ENCODE data around the gene TTLL11.

Gene TTLL11

GRCh38 chr9:122095010-122095767, 2.1 kb upstream of the TTLL11 start:
- no peak overlapping the region for H2BK15ac ChIP-seq (replicated peaks; ENCODE audit: low read depth)
- no peak overlapping the region for H4K8ac ChIP-seq (ENCODE audit: low read depth, low read length)
- H3K27ac ChIP-seq (ENCODE audit: low read depth, low read length) = no peak overlapping the region
- no peak overlapping the region for H3K4me2 ChIP-seq (ENCODE audit: low read length)
- no CpG with 5 or more reads among the region's 14 CpGs for WGBS (ENCODE audit: extremely low coverage, insufficient coverage, low lambda C conversion rate)
- no peak overlapping the region for H3K9ac ChIP-seq (ENCODE audit: low read length)
- H3K23ac ChIP-seq (ENCODE audit: low read length) = no peak overlapping the region
- H2BK120ac ChIP-seq (ENCODE audit: low read depth, low read length) = no peak overlapping the region
- H4K5ac ChIP-seq (ENCODE audit: low read length) = no peak overlapping the region
- no peak overlapping the region for H3K4me3 ChIP-seq (ENCODE audit: low read length)
- no peaks in the 10 kb centered on the region for H3K27me3 ChIP-seq (ENCODE audit: insufficient read depth, low read length, poor library complexity)
- no peak overlapping the region for H3K56ac ChIP-seq (ENCODE audit: low read length)
- no peaks in the 10 kb centered on the region for H3K36me3 ChIP-seq (ENCODE audit: control insufficient read depth, insufficient read depth, low read length)
- no peak overlapping the region for H2AK5ac ChIP-seq (ENCODE audit: low read length)
- peak; percentile 80 for DNase-seq
- H2BK5ac ChIP-seq (ENCODE audit: low read length) = no peak overlapping the region
- no peak overlapping the region for H3K18ac ChIP-seq (ENCODE audit: low read length)
- no peaks in the 10 kb centered on the region for H3K4me1 ChIP-seq (ENCODE audit: control insufficient read depth, low read depth, low read length)
- H3K79me2 ChIP-seq (ENCODE audit: control insufficient read depth, insufficient read depth, low read length) = no peaks in the 10 kb centered on the region
- no peaks in the 10 kb centered on the region for H3K79me1 ChIP-seq (ENCODE audit: low read length)
- no peak overlapping the region for H3K4ac ChIP-seq (ENCODE audit: low read depth, low read length)

GRCh38 chr9:122091682-122092592, 1.2 kb downstream of the TTLL11 start:
- no peak overlapping the region for H2AK5ac ChIP-seq (ENCODE audit: low read length)
- H2BK15ac ChIP-seq (replicated peaks; ENCODE audit: low read depth) = no peak overlapping the region
- no peak overlapping the region for H3K18ac ChIP-seq (ENCODE audit: low read length)
- H3K9ac ChIP-seq (ENCODE audit: low read length) = peak overlapping the region; percentile 74
- H3K79me2 ChIP-seq (ENCODE audit: control insufficient read depth, insufficient read depth, low read length) = no peaks in the 10 kb centered on the region
- no peaks in the 10 kb centered on the region for H3K36me3 ChIP-seq (ENCODE audit: control insufficient read depth, insufficient read depth, low read length)
- no peaks in the 10 kb centered on the region for H3K4me1 ChIP-seq (ENCODE audit: control insufficient read depth, low read depth, low read length)
- no peaks in the 10 kb centered on the region for H3K79me1 ChIP-seq (ENCODE audit: low read length)
- no peak overlapping the region for H2BK120ac ChIP-seq (ENCODE audit: low read depth, low read length)
- H3K4me3 ChIP-seq (ENCODE audit: low read length) = no peak overlapping the region
- peak overlapping the region; percentile 61 for H3K4me2 ChIP-seq (ENCODE audit: low read length)
- H3K4ac ChIP-seq (ENCODE audit: low read depth, low read length) = no peak overlapping the region
- H3K27me3 ChIP-seq (ENCODE audit: insufficient read depth, low read length, poor library complexity) = no peaks in the 10 kb centered on the region
- WGBS (ENCODE audit: extremely low coverage, insufficient coverage, low lambda C conversion rate) = no CpG with 5 or more reads among the region's 11 CpGs
- H3K23ac ChIP-seq (ENCODE audit: low read length) = no peak overlapping the region
- no peak overlapping the region for H3K27ac ChIP-seq (ENCODE audit: low read depth, low read length)
- peak overlapping the region; percentile 81 for H3K56ac ChIP-seq (ENCODE audit: low read length)
- no peak overlapping the region for H2BK5ac ChIP-seq (ENCODE audit: low read length)
- no peak overlapping the region for H4K5ac ChIP-seq (ENCODE audit: low read length)
- H4K8ac ChIP-seq (ENCODE audit: low read depth, low read length) = no peak overlapping the region
- no peak for DNase-seq

- Histone ChIP-seq H2BK120ac (ENCODE audit: low read depth, low read length) (no peak overlapping the region), H4K8ac (ENCODE audit: low read depth, low read length) (no peak overlapping the region), H3K56ac (ENCODE audit: low read length) (no peak overlapping the region), H3K36me3 (ENCODE audit: control insufficient read depth, insufficient read depth, low read length) (no peaks in the 10 kb centered on the region), H3K18ac (ENCODE audit: low read length) (no peak overlapping the region), H3K9ac (ENCODE audit: low read length) (no peak overlapping the region), H3K27me3 (ENCODE audit: insufficient read depth, low read length, poor library complexity) (no peaks in the 10 kb centered on the region), H3K79me2 (ENCODE audit: control insufficient read depth, insufficient read depth, low read length) (no peaks in the 10 kb centered on the region), H3K79me1 (ENCODE audit: low read length) (no peaks in the 10 kb centered on the region), H3K4me2 (ENCODE audit: low read length) (no peak overlapping the region), H4K5ac (ENCODE audit: low read length) (no peak overlapping the region), H2BK15ac (replicated peaks; ENCODE audit: low read depth) (no peak overlapping the region), H3K23ac (ENCODE audit: low read length) (no peak overlapping the region), H2AK5ac (ENCODE audit: low read length) (no peak overlapping the region), H3K4me1 (ENCODE audit: control insufficient read depth, low read depth, low read length) (no peaks in the 10 kb centered on the region), H3K4ac (ENCODE audit: low read depth, low read length) (no peak overlapping the region), H3K27ac (ENCODE audit: low read depth, low read length) (no peak overlapping the region), H3K4me3 (ENCODE audit: low read length) (no peak overlapping the region), H2BK5ac (ENCODE audit: low read length) (no peak overlapping the region)
- WGBS (ENCODE audit: extremely low coverage, insufficient coverage, low lambda C conversion rate) = no CpG with 5 or more reads among the region's 5 CpGs
- DNase-seq = no peak
Measured at GRCh38 chr9:122090981-122091380, 2.1 kb downstream of the TTLL11 start.

DNA sequence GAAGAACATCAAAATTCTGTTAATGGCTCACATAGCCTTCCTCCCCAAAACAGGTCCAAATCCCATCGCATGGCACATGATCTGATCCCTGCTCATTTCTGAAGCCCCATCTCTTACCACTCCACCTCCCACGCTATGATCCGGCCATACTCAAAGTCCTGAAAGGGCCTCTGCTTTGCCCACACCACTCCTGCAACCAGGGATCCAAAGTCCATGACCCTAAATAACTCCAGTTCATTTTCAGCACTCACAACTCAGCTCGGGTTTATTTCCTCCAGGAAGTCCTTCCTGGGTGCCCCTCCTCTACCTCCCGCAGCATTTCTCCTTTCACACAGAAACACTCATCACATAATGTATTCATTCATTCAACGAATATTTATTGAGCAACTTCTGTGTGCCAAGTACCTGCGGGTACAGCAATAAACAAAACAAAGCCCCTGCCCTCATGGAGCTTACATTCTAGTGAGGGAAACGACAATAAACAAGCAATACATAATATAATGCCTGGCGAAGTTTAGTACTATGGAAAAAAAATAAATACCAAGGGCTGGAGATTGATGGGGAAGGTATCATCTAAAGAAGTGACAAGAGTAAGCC, 2.7 kb downstream of the TTLL11 start:
- Histone ChIP-seq H3K18ac (ENCODE audit: low read length) (no peak overlapping the region), H2AK5ac (ENCODE audit: low read length) (no peak overlapping the region), H3K27me3 (ENCODE audit: insufficient read depth, low read length, poor library complexity) (no peaks in the 10 kb centered on the region), H3K9ac (ENCODE audit: low read length) (no peak overlapping the region), H3K27ac (ENCODE audit: low read depth, low read length) (no peak overlapping the region), H3K23ac (ENCODE audit: low read length) (no peak overlapping the region), H2BK120ac (ENCODE audit: low read depth, low read length) (no peak overlapping the region), H3K56ac (ENCODE audit: low read length) (no peak overlapping the region), H3K79me1 (ENCODE audit: low read length) (no peaks in the 10 kb centered on the region), H2BK5ac (ENCODE audit: low read length) (no peak overlapping the region), H3K4ac (ENCODE audit: low read depth, low read length) (no peak overlapping the region), H3K4me1 (ENCODE audit: control insufficient read depth, low read depth, low read length) (no peaks in the 10 kb centered on the region), H4K8ac (ENCODE audit: low read depth, low read length) (no peak overlapping the region), H3K36me3 (ENCODE audit: control insufficient read depth, insufficient read depth, low read length) (no peaks in the 10 kb centered on the region), H3K4me3 (ENCODE audit: low read length) (no peak overlapping the region), H3K4me2 (ENCODE audit: low read length) (no peak overlapping the region), H4K5ac (ENCODE audit: low read length) (no peak overlapping the region), H2BK15ac (replicated peaks; ENCODE audit: low read depth) (no peak overlapping the region), H3K79me2 (ENCODE audit: control insufficient read depth, insufficient read depth, low read length) (no peaks in the 10 kb centered on the region)
- no CpG with 5 or more reads among the region's 9 CpGs for WGBS (ENCODE audit: extremely low coverage, insufficient coverage, low lambda C conversion rate)
- no peak for DNase-seq

GRCh38 chr9:122088880-122089706, 4.0 kb downstream of the TTLL11 start:
- Histone ChIP-seq H2AK5ac (ENCODE audit: low read length) (no peak overlapping the region), H3K4me3 (ENCODE audit: low read length) (no peak overlapping the region), H4K5ac (ENCODE audit: low read length) (no peak overlapping the region), H3K4me2 (ENCODE audit: low read length) (no peak overlapping the region), H3K79me1 (ENCODE audit: low read length) (no peaks in the 10 kb centered on the region), H3K27ac (ENCODE audit: low read depth, low read length) (no peak overlapping the region), H3K4ac (ENCODE audit: low read depth, low read length) (no peak overlapping the region), H3K79me2 (ENCODE audit: control insufficient read depth, insufficient read depth, low read length) (no peaks in the 10 kb centered on the region), H4K8ac (ENCODE audit: low read depth, low read length) (no peak overlapping the region), H2BK5ac (ENCODE audit: low read length) (no peak overlapping the region), H2BK120ac (ENCODE audit: low read depth, low read length) (no peak overlapping the region), H3K4me1 (ENCODE audit: control insufficient read depth, low read depth, low read length) (no peaks in the 10 kb centered on the region), H3K23ac (ENCODE audit: low read length) (no peak overlapping the region), H3K27me3 (ENCODE audit: insufficient read depth, low read length, poor library complexity) (no peaks in the 10 kb centered on the region), H3K18ac (ENCODE audit: low read length) (no peak overlapping the region), H3K36me3 (ENCODE audit: control insufficient read depth, insufficient read depth, low read length) (no peaks in the 10 kb centered on the region), H2BK15ac (replicated peaks; ENCODE audit: low read depth) (no peak overlapping the region), H3K56ac (ENCODE audit: low read length) (no peak overlapping the region), H3K9ac (ENCODE audit: low read length) (no peak overlapping the region)
- no peak for DNase-seq
- WGBS (ENCODE audit: extremely low coverage, insufficient coverage, low lambda C conversion rate) = no CpG with 5 or more reads among the region's 4 CpGs
